DMS153 (cell line): ENCODE data around the gene POTEH.
"Not testable (repeated sequence)": the region's sequence is repeated elsewhere in the genome, so short reads cannot be mapped to it uniquely, and the experiment has no call there.

Experiments
- DNase-seq: peaks from one replicate; lab custom pipeline; 2025; lab: John Stamatoyannopoulos, UW

POTEH gene

DNA sequence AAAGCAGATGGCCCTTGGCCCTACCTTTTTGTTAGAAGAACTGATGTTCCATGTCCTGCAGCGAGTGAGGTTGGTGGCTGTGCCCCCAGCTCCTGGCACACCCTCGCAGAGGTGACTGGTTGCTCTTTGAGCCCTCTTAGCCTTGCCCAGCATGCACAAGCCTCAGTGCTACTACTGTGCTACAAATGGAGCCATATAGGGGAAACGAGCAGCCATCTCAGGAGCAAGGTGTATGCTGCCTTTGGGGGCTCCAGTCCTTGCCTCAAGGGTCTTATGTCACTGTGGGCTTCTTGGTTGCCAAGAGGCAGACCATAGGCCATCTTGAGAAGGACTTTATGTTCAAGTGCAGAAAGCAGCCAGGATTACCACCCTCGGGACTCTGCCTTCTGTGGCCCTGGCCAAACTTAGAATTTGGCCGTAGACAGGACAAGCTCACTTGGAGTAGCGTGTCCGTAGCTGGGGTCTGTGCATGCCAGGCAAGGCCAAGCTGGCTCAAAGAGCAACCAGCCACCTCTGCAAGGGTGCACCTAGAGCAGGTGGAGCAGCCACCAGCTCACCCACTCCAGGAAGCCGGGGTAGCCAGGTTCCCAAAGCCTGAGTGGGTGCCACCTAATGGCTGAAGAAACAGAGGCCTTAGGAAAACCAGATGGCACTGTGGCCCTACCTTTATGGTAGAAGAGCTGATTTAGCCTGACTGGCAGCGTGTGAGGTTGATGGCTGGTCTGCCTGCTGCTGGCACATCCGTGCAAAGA is 48.5 kb downstream of the POTEH start:
- DNase-seq = not testable (repeated sequence)

DNA sequence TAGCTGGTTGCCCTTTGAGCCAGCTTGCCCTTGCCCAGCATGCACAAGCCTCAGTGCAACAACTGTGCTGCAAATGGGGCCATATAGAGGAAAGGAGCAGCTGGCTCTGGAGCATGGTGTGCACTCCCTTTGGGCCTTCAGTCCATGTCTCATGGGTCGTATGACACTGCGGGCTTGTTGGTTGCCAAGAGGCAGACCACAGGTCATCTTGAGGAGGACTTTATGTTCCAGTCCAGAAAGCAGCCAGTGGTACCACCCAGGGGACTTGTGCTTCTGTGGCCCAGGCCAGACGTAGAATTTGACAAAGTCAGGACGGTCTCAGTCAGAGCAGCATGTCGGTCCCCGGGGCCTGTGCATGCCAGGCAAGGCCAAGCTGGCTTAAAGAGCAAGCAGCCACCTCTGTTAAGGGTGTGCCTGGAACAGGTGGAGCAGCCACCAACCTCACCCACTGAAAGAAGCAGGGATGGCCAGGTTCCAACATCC is 49.1 kb downstream of the POTEH start:
- DNase-seq = not testable (repeated sequence)

DNA sequence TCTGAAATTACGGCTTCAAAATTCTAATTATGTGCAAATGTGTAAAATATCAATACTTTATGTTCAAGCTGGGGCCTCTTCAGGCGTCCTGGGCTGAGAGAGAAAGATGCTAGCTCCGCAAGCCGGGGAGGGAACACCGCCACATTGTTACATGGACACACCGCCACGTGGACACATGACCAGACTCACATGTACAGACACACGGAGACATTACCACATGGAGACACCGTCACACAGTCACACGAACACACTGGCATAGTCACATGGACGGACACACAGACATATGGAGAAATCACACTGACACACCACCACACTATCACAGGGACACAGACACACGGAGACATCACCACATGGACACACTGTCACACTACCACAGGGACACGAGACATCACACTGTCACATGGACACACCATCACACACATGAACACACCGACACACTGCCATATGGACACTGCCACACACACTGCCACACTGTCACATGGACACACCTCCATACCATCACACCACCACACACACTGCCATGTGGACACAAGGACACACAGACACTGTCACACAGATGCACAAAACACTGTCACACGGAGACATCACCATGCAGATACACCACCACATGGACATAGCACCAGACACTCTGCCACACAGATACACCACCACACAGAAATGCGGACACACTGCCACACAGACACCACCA is 58.0 kb downstream of the POTEH start:
- not testable (repeated sequence) for DNase-seq

DNA sequence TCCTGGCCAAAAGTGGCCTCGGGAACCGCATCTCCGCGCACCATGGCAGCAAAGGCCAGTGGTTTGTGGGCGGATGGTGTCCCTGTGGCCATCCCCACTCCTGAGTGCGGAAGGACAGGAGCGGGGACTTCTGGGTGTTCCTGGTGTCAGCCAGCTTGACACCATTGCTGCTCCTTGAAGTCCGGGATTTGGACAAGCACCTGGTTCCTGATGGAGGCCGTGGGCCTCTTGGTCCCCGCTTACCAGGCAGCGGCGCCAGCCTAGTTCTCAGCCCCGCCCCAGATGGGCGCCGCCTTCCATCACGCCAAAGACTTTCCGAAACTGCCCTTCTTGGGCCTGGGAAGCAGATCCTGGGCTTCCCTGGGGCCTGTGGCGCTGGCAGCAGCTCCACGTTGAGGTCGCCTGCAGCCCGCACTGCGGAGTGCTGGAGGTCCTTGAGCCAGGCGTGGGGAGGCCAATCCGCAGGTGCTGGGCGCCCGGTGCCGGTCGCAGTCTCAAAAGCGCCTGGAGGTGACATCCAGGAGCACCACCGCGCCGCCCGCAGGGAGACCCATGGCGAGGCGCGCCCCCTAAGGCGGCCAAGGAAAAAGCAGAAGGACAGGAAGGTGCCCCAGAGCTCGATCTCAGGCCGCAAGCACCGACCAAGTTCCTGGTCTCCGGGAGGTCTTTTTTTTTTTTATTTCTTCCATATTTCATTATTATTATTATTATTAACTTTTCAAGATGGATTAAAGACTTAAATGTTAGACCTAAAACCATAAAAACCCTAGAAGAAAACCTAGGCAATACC is 59.5 kb downstream of the POTEH start:
- not testable (repeated sequence) for DNase-seq

DNA sequence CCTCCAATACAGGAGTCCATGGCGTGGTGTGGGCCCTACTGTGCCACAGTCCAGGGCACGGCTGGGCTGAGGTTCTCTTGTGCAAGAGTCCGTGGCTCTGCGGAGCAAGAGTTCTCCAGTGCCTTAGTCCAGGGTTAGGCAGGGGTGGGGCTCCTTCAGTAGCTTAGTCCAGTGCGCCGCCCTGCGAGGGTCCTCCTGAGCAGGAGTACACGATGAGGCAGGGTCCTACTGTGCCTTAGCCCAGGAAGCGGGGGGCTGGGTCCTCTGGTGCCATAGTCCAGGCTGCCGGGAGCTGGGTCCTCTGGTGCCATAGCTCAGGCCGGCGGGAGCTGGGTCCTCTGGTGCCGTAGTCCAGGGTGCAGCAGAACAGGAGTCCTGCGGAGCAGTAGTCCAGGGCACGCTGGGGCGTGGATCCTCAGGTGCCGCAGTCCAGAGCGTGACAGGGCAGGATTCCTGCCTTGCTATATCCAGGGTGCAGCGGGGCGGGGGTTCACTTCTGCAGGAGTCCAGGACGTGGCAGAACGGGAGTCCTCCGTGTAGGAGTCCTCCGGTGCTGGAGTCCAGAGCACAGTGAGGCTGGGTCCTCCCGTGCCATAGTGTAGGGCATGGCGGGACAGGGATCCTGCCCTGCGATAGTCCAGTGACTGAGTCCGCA is 69.7 kb downstream of the POTEH start:
- not testable (repeated sequence) for DNase-seq

DNA sequence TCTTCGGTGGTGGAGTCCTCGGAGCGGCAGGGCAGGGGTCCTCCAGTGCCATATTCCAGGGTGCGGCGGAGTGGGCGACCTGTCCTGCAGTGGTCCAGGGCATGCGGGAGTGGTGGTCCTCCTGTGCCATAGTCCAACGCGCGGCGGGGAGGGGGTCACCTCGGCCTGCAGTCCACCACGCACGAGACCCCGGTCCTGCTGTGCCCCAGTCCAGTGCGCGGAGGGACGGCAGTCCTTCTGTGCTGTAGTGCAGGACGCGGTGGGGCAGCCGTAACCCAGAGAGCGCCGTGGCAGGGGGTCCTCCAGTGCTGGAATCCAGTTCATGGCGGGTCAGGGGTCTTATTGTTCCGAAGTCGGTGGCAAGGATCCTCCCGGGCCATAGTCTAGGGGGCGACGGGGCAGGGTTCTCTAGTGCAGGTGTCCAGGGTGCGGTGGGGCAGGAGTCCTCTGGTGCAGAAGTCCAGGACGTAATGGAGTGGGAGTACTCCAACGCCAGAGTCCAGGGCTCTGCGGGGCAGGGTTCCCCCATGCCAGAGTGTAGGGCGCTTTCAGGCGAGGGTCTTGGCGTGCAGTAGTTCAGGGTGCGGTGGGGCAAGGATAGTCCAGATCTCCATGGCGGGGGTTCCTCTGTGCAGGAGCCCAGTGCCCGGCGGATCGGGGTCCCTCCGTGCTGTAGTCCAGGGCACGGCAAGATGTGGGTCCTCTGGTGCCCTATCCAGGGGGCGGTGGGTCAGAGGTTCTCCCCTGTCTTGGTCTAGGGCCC is 70.7 kb downstream of the POTEH start:
- DNase-seq = not testable (repeated sequence)

DNA sequence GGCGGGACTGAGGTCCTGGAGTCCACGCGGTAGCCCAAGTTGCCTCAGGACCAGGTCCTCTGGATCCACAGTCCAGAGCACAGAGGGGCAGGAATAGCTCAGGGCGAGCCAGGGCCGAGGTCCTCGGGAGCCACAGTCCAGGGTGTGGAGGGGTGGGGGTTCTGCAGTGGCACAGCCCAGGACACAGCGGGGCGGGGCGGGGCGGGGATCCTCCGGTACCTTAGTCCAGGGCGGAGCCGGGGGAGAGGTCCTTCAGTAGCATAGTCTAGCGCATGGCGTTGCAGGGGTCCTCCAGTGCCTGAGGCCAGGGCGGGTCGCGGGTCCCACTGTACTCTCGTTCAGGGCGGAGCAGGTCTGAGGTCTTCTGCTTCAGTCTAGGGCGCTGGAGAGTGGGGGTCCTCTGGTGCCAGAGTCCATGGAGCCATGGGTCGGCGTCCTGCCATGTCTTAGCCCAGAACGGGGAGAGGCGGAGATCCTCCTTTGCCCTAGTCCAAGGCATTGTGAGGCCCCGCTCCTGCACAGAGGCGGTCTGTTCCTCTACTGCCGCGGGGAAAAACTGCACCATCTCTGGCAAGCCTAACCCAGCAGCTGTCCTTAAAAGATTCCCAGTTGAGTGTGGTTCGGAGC is 71.4 kb downstream of the POTEH start:
- DNase-seq = not testable (repeated sequence)

DNA sequence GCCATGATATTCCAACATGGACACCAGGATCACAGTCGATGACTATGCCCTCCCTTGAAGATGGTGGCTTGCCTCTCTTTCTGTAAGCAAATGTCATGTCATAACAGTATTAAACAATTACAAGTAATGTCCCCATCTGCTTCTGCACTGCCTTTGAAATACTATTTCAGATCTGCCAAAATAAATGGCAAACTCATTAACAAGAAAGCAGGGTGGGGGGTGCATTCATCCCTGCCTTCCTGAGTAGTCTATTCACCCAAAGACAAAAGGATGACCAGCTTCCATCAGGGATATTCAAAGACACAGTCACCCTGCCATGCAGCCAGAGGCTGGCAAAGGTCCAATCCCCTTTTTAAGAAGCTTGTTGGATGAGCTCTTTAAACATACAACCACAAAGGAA is 73.7 kb downstream of the POTEH start:
- DNase-seq = not testable (repeated sequence)
